HS-27A (cell line): ENCODE results near the gene ARL17A.
"Not testable (repeated sequence)": the region's sequence is repeated elsewhere in the genome, so short reads cannot be mapped to it uniquely, and the experiment has no call there.

Experiments
- DNase-seq: peaks from one replicate; pipeline ENCODE4 v3.0.0-alpha.2; 2012; ENCODE audit warnings: low read depth, missing footprints

ARL17A gene

GRCh38 chr17:46579083-46580075, at the start of gene ARL17A:
ARL17A (minus strand) TSS chr17:46579691; CDS start chr17:46576322, 3,369 bp downstream.
- not testable (repeated sequence) for DNase-seq

GRCh38 chr17:46628753-46629436, 49.4 kb upstream of the ARL17A start:
- not testable (repeated sequence) for DNase-seq

- not testable (repeated sequence) for DNase-seq
These were observed 48.0 kb upstream of the ARL17A start for GRCh38 chr17:46627452-46627851.

GRCh38 chr17:46624726-46625125, 45.2 kb upstream of the ARL17A start:
- not testable (repeated sequence) for DNase-seq

GRCh38 chr17:46623790-46624189, 44.3 kb upstream of the ARL17A start:
- DNase-seq, result not testable (repeated sequence)

GRCh38 chr17:46618975-46619374, 39.5 kb upstream of the ARL17A start:
- not testable (repeated sequence) for DNase-seq

GRCh38 chr17:46617121-46617520, 37.6 kb upstream of the ARL17A start:
- not testable (repeated sequence) for DNase-seq

GRCh38 chr17:46613876-46614275, 34.4 kb upstream of the ARL17A start:
- DNase-seq, result not testable (repeated sequence)

- DNase-seq, result not testable (repeated sequence)
These were observed 31.8 kb upstream of the ARL17A start for GRCh38 chr17:46611304-46611703.

GRCh38 chr17:46603125-46603524, 23.6 kb upstream of the ARL17A start:
- DNase-seq, result not testable (repeated sequence)

GRCh38 chr17:46600767-46601166, 21.3 kb upstream of the ARL17A start:
- not testable (repeated sequence) for DNase-seq

GRCh38 chr17:46598344-46598931, 18.9 kb upstream of the ARL17A start:
- not testable (repeated sequence) for DNase-seq

GRCh38 chr17:46591332-46591731, 11.8 kb upstream of the ARL17A start:
- DNase-seq, result not testable (repeated sequence)

- not testable (repeated sequence) for DNase-seq
These were observed 11.0 kb upstream of the ARL17A start, which contains the start of gene NSF for GRCh38 chr17:46590157-46591146. NSF (plus strand) TSS chr17:46590669; CDS start chr17:46590776, 107 bp downstream.

GRCh38 chr17:46585444-46585843, 6.0 kb upstream of the ARL17A start:
- not testable (repeated sequence) for DNase-seq

GRCh38 chr17:46580082-46580481, 591 bp upstream of the ARL17A start:
- not testable (repeated sequence) for DNase-seq

- DNase-seq, result not testable (repeated sequence)
These were observed 7.7 kb downstream of the ARL17A start for GRCh38 chr17:46571796-46572195.

GRCh38 chr17:46566980-46567379, 12.5 kb downstream of the ARL17A start:
- DNase-seq, result not testable (repeated sequence)

GRCh38 chr17:46566284-46566683, 13.2 kb downstream of the ARL17A start:
- not testable (repeated sequence) for DNase-seq

GRCh38 chr17:46560048-46560447, 19.4 kb downstream of the ARL17A start:
- not testable (repeated sequence) for DNase-seq

- DNase-seq, result not testable (repeated sequence)
These were observed 20.3 kb downstream of the ARL17A start for GRCh38 chr17:46559155-46559554.
